Thyroid gland (tissue), 4 donors: Measurements from ENCODE around the gene FES. TPM values are rescaled to one million over a fixed set of nuclear protein-coding genes. Genes with fewer than 3 reads are reported as not detected.
"Not testable (repeated sequence)": the region's sequence is repeated elsewhere in the genome, so short reads cannot be mapped to it uniquely, and the experiment has no call there.

ENCODE experiments used
- DNase-seq, 2 donors: peaks; one replicate each; pipeline ENCODE4 v3.0.0-alpha.2; 2019
- H3K27ac ChIP-seq, 3 donors: fragments of 200-600 bp; sonication (generic); 1 replicate in 2 of 3; 2 replicates in 1 of 3; pipeline ENCODE4 v1.5.1; 2016 to 2019; ENCODE audit warnings: mild to moderate bottlenecking in 1 of 3, moderate library complexity in 1 of 3
- H3K27me3 ChIP-seq: fragments of 200-600 bp; sonication (generic); one replicate; pipeline ENCODE4 v1.5.1; 2019
- H3K36me3 ChIP-seq, 2 donors: fragments of 200-600 bp; sonication (generic); one replicate each; pipeline ENCODE4 v1.5.1; 2016 to 2019
- H3K4me1 ChIP-seq, 2 donors: fragments of 200-600 bp; sonication (generic); one replicate each; pipeline ENCODE4 v1.5.1; 2017 to 2019
- H3K4me3 ChIP-seq, 3 donors: fragments of 200-600 bp; sonication (generic); replicated peaks in 1 of 3; 1 replicate in 2 of 3; 2 replicates in 1 of 3; pipeline ENCODE4 v1.5.1; 2016; ENCODE audit warnings: mild to moderate bottlenecking in 1 of 3
- H3K9me3 ChIP-seq: fragments of 200-600 bp; sonication (generic); one replicate; pipeline ENCODE4 v1.5.1; 2017
- POLR2A ChIP-seq, 2 donors: fragments of 450-650 bp; IDR thresholded peaks; one replicate each; pipeline ENCODE4 v1.6.1; 2017; ENCODE audit warnings: antibody characterized with exemption in 2 of 2, mild to moderate bottlenecking in 2 of 2, moderate library complexity in 1 of 2
- WGBS, 2 donors: methylation state at CpG; one replicate each; pipeline ENCODE4 v1.1.5; 2017; 5-methylcytosine and 5-hydroxymethylcytosine counted together
- intact Hi-C: fragments of 100-400 bp; cut with DNase I; formaldehyde crosslinking; loops from one replicate; pipeline ENCODE4 v1.15.1; 2023
- total RNA-seq, 4 donors: library from RNA; depleted of rRNA; stranded (reverse); fragments of >200 nt; gene quantifications; one replicate each; pipeline ENCODE4 v1.2.3, GENCODE V29; 2016
- TF ChIP-seq, protein P1 (sequence below), 6 experiments: fragments of 200-600 bp in 3 of 6; fragments of 450-650 bp in 3 of 6; sonication (generic) in 3 of 6; IDR thresholded peaks; one replicate each; pipeline ENCODE4 v1.5.1; 2016 to 2019; ENCODE audit warnings: antibody characterized with exemption in 6 of 6, mild to moderate bottlenecking in 2 of 6, inconsistent platforms in 1 of 6, moderate library complexity in 1 of 6

FES gene
- total RNA-seq, 4 donors from 2014 or later: 34.1 to 44.5 (median 36.0) TPM

DNA sequence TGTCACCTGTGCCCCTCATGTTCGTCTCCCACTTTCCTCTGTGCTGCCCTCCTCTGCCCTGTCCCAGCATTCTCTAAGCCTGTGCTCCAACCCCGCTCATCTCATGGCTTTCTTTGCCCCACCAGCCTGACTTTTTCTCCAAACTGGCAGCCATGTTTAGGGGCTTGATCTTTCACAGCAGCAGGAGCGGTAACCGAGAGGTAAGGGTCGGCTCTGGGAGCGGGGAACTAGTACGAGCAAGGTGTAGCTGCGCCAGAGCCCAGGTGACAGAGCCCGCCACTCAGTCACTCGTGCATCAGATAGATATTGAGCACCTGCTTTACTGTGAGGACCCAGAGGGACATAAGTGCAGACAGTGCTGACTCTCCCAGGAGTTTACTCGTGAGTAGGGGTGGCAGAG, 32.2 kb downstream of the FES start:
- peaks cover 90 to 98% of the 10 kb centered on the region in 2 donors for H3K36me3 ChIP-seq
- H3K4me1 ChIP-seq: no peaks in the 10 kb centered on the region
- H3K27ac ChIP-seq: no peak overlapping the region
- TF ChIP-seq POLR2A (IDR thresholded peaks at IDR 0.05): no peak
- TF ChIP-seq, protein P1, sequence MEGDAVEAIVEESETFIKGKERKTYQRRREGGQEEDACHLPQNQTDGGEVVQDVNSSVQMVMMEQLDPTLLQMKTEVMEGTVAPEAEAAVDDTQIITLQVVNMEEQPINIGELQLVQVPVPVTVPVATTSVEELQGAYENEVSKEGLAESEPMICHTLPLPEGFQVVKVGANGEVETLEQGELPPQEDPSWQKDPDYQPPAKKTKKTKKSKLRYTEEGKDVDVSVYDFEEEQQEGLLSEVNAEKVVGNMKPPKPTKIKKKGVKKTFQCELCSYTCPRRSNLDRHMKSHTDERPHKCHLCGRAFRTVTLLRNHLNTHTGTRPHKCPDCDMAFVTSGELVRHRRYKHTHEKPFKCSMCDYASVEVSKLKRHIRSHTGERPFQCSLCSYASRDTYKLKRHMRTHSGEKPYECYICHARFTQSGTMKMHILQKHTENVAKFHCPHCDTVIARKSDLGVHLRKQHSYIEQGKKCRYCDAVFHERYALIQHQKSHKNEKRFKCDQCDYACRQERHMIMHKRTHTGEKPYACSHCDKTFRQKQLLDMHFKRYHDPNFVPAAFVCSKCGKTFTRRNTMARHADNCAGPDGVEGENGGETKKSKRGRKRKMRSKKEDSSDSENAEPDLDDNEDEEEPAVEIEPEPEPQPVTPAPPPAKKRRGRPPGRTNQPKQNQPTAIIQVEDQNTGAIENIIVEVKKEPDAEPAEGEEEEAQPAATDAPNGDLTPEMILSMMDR (IDR thresholded peaks at IDR 0.05): no peak
- H3K27me3 ChIP-seq: no peaks in the 10 kb centered on the region
- intact Hi-C loops: no loop called here
- DNase-seq: no peak
- 90 to 92% methylated on average over 11 of the region's 11 CpGs for WGBS, 2 donors
- no peak overlapping the region for H3K4me3 ChIP-seq
- no peaks in the 10 kb centered on the region for H3K9me3 ChIP-seq

GRCh38 chr15:90917569-90917968, 33.3 kb downstream of the FES start:
- Histone ChIP-seq H3K27ac (no peak overlapping the region), H3K27me3 (no peaks in the 10 kb centered on the region), H3K36me3 (peaks cover 84 to 88% of the 10 kb centered on the region in 2 donors), H3K4me1 (no peaks in the 10 kb centered on the region), H3K9me3 (no peaks in the 10 kb centered on the region), H3K4me3 (no peak overlapping the region)
- WGBS, 2 donors: 90 to 99% methylated on average over 12 of the region's 12 CpGs
- intact Hi-C loops: no loop called here
- no peak for DNase-seq
- TF ChIP-seq, protein P1 (IDR thresholded peaks at IDR 0.05): no peak
- TF ChIP-seq POLR2A (IDR thresholded peaks at IDR 0.05): no peak

DNA sequence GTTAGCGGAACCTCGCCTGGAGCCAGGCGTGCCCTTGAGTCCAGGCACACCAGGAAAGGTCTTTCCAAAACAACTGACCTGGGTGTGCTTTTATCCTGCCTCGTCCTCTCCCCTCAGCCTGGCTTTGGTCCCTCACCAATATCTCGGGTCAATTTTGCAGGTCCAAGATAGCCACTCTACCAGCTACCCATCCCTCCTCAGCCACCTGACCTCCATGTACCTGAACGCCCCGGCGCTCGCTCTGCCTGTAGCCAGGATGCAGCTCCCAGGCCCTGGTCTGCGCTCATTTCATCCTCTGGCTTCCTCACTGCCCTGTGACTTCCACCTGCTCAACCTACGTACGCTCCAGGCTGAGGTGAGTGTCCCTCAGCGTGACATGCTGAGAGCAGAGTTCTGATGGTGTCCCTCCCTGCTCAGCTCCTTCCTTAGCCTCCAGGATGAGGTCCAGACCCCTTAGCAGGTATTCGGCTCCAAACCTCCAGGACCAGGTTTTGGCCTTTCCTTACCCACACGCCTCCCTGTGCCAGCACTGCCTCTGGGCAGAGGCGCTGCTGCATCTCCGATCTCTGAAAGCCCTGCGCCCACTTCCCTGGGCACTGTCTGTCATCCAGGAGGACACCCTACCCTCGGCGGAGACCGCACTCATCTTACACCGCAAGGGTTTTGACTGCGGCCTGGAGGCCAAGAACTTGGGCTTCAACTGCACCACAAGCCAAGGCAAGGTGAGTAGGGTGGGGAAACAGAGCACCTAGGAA, 33.9 kb downstream of the FES start:
- 92 to 97% methylated on average over 23 of the region's 23 CpGs for WGBS, 2 donors
- DNase-seq: no peak
- H3K4me1 ChIP-seq: no peaks in the 10 kb centered on the region
- H3K27me3 ChIP-seq: no peaks in the 10 kb centered on the region
- H3K4me3 ChIP-seq: no peak overlapping the region
- peaks cover 78 to 81% of the 10 kb centered on the region in 2 donors for H3K36me3 ChIP-seq
- no peaks in the 10 kb centered on the region for H3K9me3 ChIP-seq
- H3K27ac ChIP-seq: no peak overlapping the region
- intact Hi-C loops: no loop called here
- TF ChIP-seq POLR2A (IDR thresholded peaks at IDR 0.05): no peak
- TF ChIP-seq, protein P1 (IDR thresholded peaks at IDR 0.05): no peak

GRCh38 chr15:90918835-90919234, 34.5 kb downstream of the FES start:
- no peaks in the 10 kb centered on the region for H3K4me1 ChIP-seq
- H3K27ac ChIP-seq: no peak overlapping the region
- no peak overlapping the region for H3K4me3 ChIP-seq
- WGBS, 2 donors: 94 to 98% methylated on average over 6 of the region's 6 CpGs
- no peaks in the 10 kb centered on the region for H3K9me3 ChIP-seq
- H3K27me3 ChIP-seq: no peaks in the 10 kb centered on the region
- intact Hi-C loops: no loop called here
- peaks cover 72 to 75% of the 10 kb centered on the region in 2 donors for H3K36me3 ChIP-seq
- no peak for DNase-seq
- TF ChIP-seq, protein P1 (IDR thresholded peaks at IDR 0.05): no peak
- TF ChIP-seq POLR2A (IDR thresholded peaks at IDR 0.05): no peak

DNA sequence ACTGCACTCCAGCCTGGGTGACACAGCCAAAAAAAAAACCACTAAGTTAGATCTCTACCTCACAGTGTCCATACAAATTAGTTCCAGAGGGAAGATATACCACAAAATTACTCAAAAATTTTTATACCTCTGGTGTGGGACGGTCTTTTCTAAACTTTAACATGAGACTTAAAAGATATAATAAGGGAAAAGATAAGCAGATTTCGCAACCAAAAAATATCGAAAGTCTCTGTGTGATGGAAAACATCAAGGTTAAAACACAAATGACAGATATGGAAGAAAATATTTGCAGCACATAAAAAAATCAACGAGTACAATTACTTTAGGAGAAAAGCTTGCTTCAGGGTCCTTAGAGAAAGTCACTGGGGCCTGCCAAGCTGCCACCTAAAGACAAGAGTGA, 37.6 kb downstream of the FES start:
- H3K36me3 ChIP-seq: peaks cover 46 to 47% of the 10 kb centered on the region in 2 donors
- 88 to 93% methylated on average over 4 of the region's 4 CpGs for WGBS, 2 donors

GRCh38 chr15:90922712-90923322, 38.5 kb downstream of the FES start:
- H3K4me1 ChIP-seq, H3K27me3 ChIP-seq, DNase-seq, H3K27ac ChIP-seq, intact Hi-C loops, H3K9me3 ChIP-seq, H3K4me3 ChIP-seq: not testable (repeated sequence)
- WGBS, 2 donors: 87 to 93% methylated on average over 7 of the region's 7 CpGs
- H3K36me3 ChIP-seq: peaks cover 37 to 38% of the 10 kb centered on the region in 2 donors

More for the DNA sequence above, 37.6 kb downstream of the FES start:
- no peaks in the 10 kb centered on the region for H3K9me3 ChIP-seq
- no peak for DNase-seq
- H3K4me1 ChIP-seq: no peaks in the 10 kb centered on the region
- no peak for TF ChIP-seq POLR2A (IDR thresholded peaks at IDR 0.05)
- TF ChIP-seq, protein P1 (IDR thresholded peaks at IDR 0.05): no peak
- H3K27ac ChIP-seq: no peak overlapping the region
- intact Hi-C loops: no loop called here
- no peaks in the 10 kb centered on the region for H3K27me3 ChIP-seq
- H3K4me3 ChIP-seq: no peak overlapping the region
